Measurements from ENCODE around the gene TRPM1.

Gene TRPM1

GRCh38 chr15:31125061-31125460 is 23.5 kb upstream of the TRPM1 start:
- DNase-seq (ENCODE audit: low read depth), result no peak
- H3K4me3 ChIP-seq (ENCODE audit: low read length), result no peak overlapping the region
- TF ChIP-seq, protein P1, sequence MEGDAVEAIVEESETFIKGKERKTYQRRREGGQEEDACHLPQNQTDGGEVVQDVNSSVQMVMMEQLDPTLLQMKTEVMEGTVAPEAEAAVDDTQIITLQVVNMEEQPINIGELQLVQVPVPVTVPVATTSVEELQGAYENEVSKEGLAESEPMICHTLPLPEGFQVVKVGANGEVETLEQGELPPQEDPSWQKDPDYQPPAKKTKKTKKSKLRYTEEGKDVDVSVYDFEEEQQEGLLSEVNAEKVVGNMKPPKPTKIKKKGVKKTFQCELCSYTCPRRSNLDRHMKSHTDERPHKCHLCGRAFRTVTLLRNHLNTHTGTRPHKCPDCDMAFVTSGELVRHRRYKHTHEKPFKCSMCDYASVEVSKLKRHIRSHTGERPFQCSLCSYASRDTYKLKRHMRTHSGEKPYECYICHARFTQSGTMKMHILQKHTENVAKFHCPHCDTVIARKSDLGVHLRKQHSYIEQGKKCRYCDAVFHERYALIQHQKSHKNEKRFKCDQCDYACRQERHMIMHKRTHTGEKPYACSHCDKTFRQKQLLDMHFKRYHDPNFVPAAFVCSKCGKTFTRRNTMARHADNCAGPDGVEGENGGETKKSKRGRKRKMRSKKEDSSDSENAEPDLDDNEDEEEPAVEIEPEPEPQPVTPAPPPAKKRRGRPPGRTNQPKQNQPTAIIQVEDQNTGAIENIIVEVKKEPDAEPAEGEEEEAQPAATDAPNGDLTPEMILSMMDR (conservative IDR thresholded peaks at IDR 0.05; ENCODE audit: low read depth, low read length), result no peak

- TF ChIP-seq, protein P1 (conservative IDR thresholded peaks at IDR 0.05; ENCODE audit: low read depth, low read length), result no peak
- no peak for DNase-seq (ENCODE audit: low read depth)
- no peak overlapping the region for H3K4me3 ChIP-seq (ENCODE audit: low read length)
Measured at GRCh38 chr15:31116423-31117030, 15.0 kb upstream of the TRPM1 start.

GRCh38 chr15:31111091-31111647 is 9.6 kb upstream of the TRPM1 start:
- no peak for DNase-seq (ENCODE audit: low read depth)
- TF ChIP-seq, protein P1 (conservative IDR thresholded peaks at IDR 0.05; ENCODE audit: low read depth, low read length), result no peak
- H3K4me3 ChIP-seq (ENCODE audit: low read length), result no peak overlapping the region

GRCh38 chr15:31108836-31109235 is 7.3 kb upstream of the TRPM1 start:
- H3K4me3 ChIP-seq (ENCODE audit: low read length), result no peak overlapping the region
- no peak for DNase-seq (ENCODE audit: low read depth)
- TF ChIP-seq, protein P1 (conservative IDR thresholded peaks at IDR 0.05; ENCODE audit: low read depth, low read length), result no peak

GRCh38 chr15:31106495-31107300 is 5.2 kb upstream of the TRPM1 start:
- DNase-seq (ENCODE audit: low read depth), result no peak
- TF ChIP-seq, protein P1 (conservative IDR thresholded peaks at IDR 0.05; ENCODE audit: low read depth, low read length), result no peak
- no peak overlapping the region for H3K4me3 ChIP-seq (ENCODE audit: low read length)

DNA sequence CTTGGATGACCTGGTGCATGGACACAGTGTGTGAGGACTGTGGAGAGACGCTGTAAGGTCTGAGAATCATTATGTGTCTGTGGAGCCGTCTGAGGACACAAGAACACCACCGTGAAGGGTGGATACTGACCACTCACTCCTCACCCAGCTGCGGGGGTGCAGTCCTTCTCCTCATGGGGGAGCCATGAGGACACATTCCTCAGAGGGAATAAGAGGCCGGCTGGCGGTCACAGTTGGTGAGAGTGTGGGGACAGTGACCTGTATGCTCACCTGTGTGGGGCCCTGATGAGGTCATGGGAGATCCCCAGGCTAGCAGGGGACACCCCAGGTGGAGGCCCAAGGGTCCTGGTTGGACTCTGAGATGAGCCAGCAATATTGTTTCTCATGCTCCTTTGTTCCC is 2.5 kb upstream of the TRPM1 start:
- H3K4me3 ChIP-seq (ENCODE audit: low read length), result no peak overlapping the region
- DNase-seq (ENCODE audit: low read depth), result no peak
- TF ChIP-seq, protein P1 (conservative IDR thresholded peaks at IDR 0.05; ENCODE audit: low read depth, low read length), result no peak
